Stimulated activated CD4-positive, alpha-beta T cell treated with anti-CD3 and anti-CD28 coated beads, Interleukin-1b, Interleukin-23, amount 100 ng/mL, for 24 hours (primary cell): ENCODE data around the gene SIRT3.
A peak's percentile ranks its signal among the peaks of the same experiment; 100 is the strongest.
"Not testable (repeated sequence)": the region's sequence is repeated elsewhere in the genome, so short reads cannot be mapped to it uniquely, and the experiment has no call there.

Source experiments
- DNase-seq, 4 experiments: peaks; one replicate each; pipeline ENCODE4 v3.0.0-alpha.2; 2020; ENCODE audit warnings: low read depth in 4 of 4, low spot score in 1 of 4

Gene SIRT3

GRCh38 chr11:271319-271715, 35.2 kb upstream of the SIRT3 start:
- no peak for DNase-seq

GRCh38 chr11:270451-271318, 34.5 kb upstream of the SIRT3 start:
- no peak for DNase-seq

DNA sequence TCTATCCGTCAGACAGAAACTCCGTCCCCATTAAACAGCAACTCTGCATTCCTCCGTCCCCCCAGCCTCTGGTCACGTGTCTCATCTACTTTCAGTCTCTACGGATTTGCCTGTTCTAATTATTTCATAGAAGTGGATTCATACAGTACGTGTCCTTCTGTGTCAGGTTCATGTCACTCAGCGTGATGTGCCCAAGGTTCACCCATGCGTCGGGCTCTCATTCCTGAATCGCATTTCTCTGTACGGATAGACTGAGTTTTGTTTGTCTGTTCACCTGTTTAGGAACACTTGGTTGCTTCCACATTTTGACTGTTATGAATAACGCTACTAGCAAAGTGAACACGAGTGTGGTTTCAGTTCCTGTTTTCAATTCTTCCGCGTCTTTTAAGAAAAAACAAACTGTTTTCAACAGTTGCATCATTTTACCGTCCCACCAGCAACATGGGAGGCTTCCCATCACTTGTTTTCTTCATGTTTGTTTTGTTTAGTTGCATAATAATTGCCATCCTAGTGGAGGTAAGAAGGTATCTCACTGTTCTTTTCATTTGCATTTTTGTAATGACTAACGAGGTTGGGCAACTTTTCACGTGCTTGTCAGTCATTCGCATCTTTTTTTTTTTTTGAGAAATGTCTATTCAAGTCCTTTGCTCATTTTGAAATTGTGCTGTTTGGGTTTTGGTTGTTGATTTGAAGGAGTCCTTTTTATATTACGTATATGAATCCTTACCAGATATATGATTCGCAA, 33.2 kb upstream of the SIRT3 start:
- no peak for DNase-seq

DNA sequence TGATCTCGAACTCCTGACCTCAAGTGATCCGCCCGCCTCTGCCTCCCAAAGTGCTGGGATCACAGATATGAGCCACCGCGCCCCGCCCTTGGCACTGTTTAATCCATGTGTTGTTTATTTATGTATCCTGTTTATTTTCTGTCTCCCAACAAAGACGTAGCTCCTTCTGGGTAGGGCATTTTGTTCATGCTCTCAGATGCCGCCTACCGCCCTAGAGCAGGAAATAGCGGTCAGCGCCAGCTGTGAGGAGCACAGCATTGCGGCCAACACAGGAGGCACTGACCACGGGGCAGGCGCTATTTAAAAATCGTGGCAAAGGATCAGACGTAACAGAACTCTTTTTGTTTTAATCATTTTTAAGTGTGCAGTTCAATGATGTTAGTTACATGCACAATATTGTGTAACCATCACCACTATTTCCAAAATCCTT, 32.6 kb upstream of the SIRT3 start:
- DNase-seq = not testable (repeated sequence)

GRCh38 chr11:267491-267994, 31.4 kb upstream of the SIRT3 start:
- DNase-seq = no peak

DNA sequence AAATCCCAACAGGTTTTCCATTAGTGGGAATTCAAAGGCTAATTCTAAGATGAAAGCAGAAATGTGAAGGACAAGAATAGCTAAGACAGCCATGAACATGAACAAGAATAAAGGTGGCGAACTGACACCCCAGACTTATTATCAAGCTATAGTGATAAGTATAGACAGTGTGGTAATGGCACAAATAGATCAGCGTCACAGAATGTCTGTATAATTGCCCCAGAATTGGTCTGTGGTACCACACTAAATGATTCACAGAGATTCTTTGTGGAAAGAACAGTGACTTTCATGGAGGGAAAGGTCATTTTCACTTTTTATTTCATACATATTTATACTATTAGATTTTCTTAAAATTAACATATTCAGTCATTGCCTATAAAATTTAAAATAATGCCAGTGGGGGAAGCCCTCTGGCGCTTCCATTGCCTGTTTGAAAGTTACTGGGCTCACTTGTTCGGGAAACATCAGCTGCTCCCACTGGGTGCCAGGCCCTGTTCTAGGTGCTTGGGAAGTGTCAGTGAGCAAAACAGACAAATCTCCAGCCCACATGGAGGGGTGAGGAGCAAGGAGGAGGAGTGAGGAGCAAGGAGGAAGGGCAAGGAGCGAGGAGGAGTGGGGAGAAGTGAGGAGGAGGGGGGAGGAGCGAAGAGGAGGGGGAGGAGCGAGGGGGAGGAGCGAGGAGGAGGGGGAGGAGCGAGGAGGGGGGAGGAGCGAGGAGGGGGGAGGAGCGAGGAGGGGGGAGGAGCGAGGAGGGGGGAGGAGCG, 30.7 kb upstream of the SIRT3 start:
- no peak for DNase-seq

GRCh38 chr11:261624-262023, 25.5 kb upstream of the SIRT3 start:
- DNase-seq = no peak

GRCh38 chr11:259413-259812, 23.3 kb upstream of the SIRT3 start:
- DNase-seq = no peak

DNA sequence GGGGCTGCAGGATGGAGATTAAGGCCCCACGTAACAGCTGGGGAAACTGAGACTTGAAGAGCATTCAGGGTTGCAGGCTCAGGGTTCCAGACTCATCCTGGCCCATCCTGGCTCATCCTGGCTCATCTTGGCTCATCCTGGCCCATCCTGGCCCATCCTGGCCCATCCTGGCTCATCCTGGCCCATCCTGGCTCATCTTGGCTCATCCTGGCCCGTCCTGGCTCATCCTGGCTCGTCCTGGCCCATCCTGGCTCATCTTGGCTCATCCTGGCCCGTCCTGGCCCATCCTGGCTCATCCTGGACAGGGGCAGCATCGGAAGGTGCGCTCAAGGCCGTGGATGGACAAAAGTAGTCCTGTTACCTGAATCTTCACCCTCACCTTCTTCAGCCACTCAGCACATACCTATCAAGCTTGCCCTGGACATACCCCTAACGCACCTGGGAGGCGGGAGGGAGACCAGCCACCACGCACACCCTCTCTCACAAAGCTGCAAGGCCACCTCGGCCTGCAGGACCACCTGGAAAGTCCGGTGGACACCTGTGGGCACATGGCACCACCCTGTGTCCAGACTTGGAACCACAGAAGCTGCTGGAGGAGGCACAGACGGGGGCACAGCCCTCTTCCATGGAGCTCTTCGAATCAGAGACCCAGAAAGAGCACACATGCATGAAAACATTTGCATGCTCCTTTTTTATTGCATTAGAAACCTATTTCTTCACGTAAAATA, 21.8 kb upstream of the SIRT3 start:
- no peak for DNase-seq

DNA sequence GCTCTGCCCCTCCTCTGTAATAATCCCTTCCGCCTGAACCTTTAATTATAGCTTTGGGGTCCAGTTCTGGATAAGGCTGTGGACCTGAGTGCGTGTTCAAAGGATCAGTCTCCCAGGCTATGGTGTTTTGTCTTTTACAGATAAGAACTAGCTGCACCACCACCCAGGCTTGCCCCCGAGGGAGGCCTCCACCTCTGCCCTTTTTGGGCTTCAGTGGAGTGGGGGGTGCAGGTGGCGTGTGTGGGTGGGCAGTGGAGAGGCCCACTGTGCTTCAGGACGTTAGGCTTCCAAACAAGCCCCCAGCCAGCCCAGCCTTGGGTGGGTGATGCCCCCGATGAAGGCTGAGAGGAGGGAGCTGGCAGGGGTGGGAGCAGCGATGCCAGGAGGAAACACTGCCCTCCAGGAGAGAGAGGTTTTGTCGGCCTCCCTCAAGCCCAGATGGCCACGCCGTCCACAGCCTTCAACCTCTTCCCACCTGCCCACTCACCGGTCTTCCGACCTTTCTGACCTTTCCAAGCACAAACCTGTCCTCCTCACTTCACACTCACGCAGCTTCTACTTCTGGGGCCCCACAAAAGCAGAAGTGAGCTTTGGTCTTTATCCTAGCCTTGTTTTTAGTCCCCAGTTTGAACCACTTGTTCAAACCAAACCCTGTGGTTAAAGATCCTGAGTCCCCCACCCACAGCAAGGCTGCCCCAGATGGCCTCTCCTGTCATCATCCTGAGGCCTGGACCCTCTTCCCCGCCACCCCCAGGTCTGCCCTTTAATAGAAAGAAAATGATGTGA, 21.0 kb upstream of the SIRT3 start:
- DNase-seq = no peak

- DNase-seq = no peak
Measured at GRCh38 chr11:255816-256215, 19.7 kb upstream of the SIRT3 start.

DNA sequence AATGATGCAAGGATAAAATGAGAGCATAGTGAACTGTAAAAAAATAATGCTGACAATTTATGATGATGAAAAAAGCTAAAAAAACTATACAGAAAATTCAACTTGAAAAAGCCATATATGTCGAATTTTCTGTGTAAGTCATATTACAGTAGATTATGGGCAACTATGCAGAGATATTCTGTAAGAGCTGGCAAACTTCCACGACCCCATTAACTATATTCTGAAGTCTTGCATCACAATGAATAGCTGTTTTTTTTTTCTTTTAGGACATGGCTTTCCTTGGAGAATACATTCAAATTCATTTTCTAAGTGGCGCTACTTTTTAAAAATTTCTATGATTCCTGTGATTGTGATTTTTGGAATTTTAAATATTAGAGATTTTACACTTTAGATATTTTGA, 19.0 kb upstream of the SIRT3 start:
- DNase-seq = no peak

GRCh38 chr11:253886-254270, 17.7 kb upstream of the SIRT3 start:
- no peak for DNase-seq

DNA sequence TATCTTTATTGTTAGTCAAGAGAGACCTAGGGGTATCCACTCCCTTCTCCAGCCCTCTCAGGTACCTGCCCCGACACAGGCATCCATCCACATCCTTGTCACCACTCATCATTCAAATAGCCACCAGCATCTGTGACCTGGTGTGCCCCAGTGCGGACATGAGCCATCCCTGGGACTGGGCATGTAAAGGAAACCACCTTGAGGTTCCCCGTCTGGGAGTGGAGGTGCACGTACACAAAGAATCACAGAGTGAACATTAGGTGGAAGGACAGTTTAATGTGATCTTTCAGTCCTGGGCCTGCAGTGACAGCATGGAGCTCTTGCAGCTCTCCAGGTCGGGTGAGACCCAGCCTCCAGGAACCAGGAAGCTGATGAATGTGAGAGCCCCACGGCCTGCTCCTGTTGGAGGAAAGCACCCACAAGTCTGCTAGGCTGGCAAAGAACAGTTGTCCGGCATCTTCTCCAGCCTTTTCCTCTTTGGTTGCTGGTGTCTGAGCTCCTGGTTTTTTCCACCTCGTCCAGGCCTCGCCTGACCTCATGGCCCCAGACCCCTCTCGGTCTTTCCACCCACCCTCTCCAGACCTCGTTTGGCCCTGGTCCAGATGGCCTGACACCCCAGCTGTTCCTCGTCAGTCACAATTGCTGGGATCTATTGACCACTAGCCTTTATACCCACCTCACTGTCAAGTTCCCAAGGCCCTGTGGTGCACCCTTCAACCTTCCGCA, 17.2 kb upstream of the SIRT3 start:
- no peak for DNase-seq

GRCh38 chr11:252666-253065, 16.5 kb upstream of the SIRT3 start:
- no peak for DNase-seq

- no peak for DNase-seq
Measured at GRCh38 chr11:251550-251949, 15.4 kb upstream of the SIRT3 start.

DNA sequence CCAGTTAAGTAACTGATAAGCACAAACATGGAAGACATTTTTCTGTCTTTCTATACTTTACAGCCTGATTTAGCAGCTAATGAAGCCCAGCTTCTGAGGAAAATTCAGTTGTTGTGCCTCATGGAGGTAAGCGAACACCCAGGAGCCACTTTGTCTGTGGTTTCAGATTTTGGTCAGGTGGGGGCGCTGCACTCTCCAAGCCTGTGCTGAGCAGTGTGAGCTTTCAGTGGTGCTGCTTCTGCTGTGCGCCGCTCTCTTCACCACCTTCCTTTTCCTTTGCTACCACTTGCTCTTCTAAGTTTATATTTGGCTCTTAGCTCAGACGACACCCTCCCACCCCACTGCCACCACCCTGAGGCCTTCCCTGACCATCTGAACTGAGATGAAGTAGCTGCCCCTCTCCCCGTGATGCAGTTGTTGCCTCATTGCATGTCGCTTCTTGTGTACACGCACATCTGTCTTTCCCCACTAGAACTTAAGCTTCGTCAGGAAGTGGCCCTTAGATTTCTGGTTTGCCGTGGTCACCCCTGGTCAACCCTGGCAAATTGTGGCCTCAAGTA, 14.7 kb upstream of the SIRT3 start:
- DNase-seq = peak in 3 of 4 experiments; percentile 51 to 67 (median 54)

GRCh38 chr11:250274-250673, 14.1 kb upstream of the SIRT3 start:
- no peak for DNase-seq

GRCh38 chr11:249062-249461, 12.9 kb upstream of the SIRT3 start:
- no peak for DNase-seq
